KOPT-K1 (cell line): ENCODE results near the gene HTR2C.
"Not testable (repeated sequence)": the region's sequence is repeated elsewhere in the genome, so short reads cannot be mapped to it uniquely, and the experiment has no call there.

ENCODE experiments used
- H3K27ac ChIP-seq: fragments of 200-600 bp; sonication (generic); 2 replicates; pipeline ENCODE4 v1.5.1; 2016; ENCODE audit warnings: antibody characterized with exemption, mild to moderate bottlenecking, low read depth, low read length; ENCODE audit not compliant: poor library complexity, severe bottlenecking
- H3K36me3 ChIP-seq: fragments of 200-600 bp; sonication (generic); 2 replicates; pipeline ENCODE4 v1.5.1; 2017; ENCODE audit warnings: antibody characterized with exemption, mild to moderate bottlenecking, low read length, moderate library complexity; ENCODE audit not compliant: insufficient read depth
- H3K9me3 ChIP-seq: fragments of 200-600 bp; sonication (generic); 2 replicates; pipeline ENCODE4 v1.5.1; 2017; ENCODE audit warnings: antibody characterized with exemption, low read length, mild to moderate bottlenecking; ENCODE audit not compliant: insufficient read depth, poor library complexity, severe bottlenecking

HTR2C gene

GRCh38 chrX:114583646-114584374 is at the start of gene HTR2C:
Gene HTR2C (plus strand): TSS chrX:114584086. CDS start chrX:114726937, 142,851 bp downstream.
- no peaks in the 10 kb centered on the region for H3K9me3 ChIP-seq
- H3K36me3 ChIP-seq = no peaks in the 10 kb centered on the region
- H3K27ac ChIP-seq = no peak within 1 kb of the TSS

- H3K27ac ChIP-seq = no peak overlapping the region
- no peaks in the 10 kb centered on the region for H3K9me3 ChIP-seq
- no peaks in the 10 kb centered on the region for H3K36me3 ChIP-seq
Measured at GRCh38 chrX:114580336-114580735, 3.5 kb upstream of the HTR2C start.

- H3K9me3 ChIP-seq = no peaks in the 10 kb centered on the region
- H3K36me3 ChIP-seq = no peaks in the 10 kb centered on the region
- no peak overlapping the region for H3K27ac ChIP-seq
Measured at GRCh38 chrX:114581528-114582263, 2.2 kb upstream of the HTR2C start.

GRCh38 chrX:114582264-114582632 is 1.6 kb upstream of the HTR2C start:
- no peaks in the 10 kb centered on the region for H3K36me3 ChIP-seq
- H3K27ac ChIP-seq = no peak overlapping the region
- no peaks in the 10 kb centered on the region for H3K9me3 ChIP-seq

- no peak overlapping the region for H3K27ac ChIP-seq
- H3K9me3 ChIP-seq = no peaks in the 10 kb centered on the region
- no peaks in the 10 kb centered on the region for H3K36me3 ChIP-seq
Measured at GRCh38 chrX:114582698-114583395, 1.0 kb upstream of the HTR2C start.

- Histone ChIP-seq H3K9me3 (no peaks in the 10 kb centered on the region), H3K36me3 (no peaks in the 10 kb centered on the region), H3K27ac (no peak overlapping the region)
Measured at GRCh38 chrX:114584375-114584943, 573 bp downstream of the HTR2C start.

GRCh38 chrX:114584983-114585842 is 1.3 kb downstream of the HTR2C start:
- Histone ChIP-seq H3K27ac (no peak overlapping the region), H3K36me3 (no peaks in the 10 kb centered on the region), H3K9me3 (no peaks in the 10 kb centered on the region)

- H3K27ac ChIP-seq = no peak overlapping the region
Measured at GRCh38 chrX:114591121-114591520, 7.2 kb downstream of the HTR2C start.

GRCh38 chrX:114599305-114599704 is 15.4 kb downstream of the HTR2C start:
- Histone ChIP-seq H3K9me3 (no peaks in the 10 kb centered on the region), H3K27ac (no peak overlapping the region), H3K36me3 (no peaks in the 10 kb centered on the region)

More at GRCh38 chrX:114591121-114591520, 7.2 kb downstream of the HTR2C start:
- no peaks in the 10 kb centered on the region for H3K36me3 ChIP-seq
- H3K9me3 ChIP-seq = no peaks in the 10 kb centered on the region

- Histone ChIP-seq H3K9me3 (no peaks in the 10 kb centered on the region), H3K36me3 (no peaks in the 10 kb centered on the region), H3K27ac (no peak overlapping the region)
Measured at GRCh38 chrX:114599911-114600310, 16.0 kb downstream of the HTR2C start.

- H3K36me3 ChIP-seq, H3K9me3 ChIP-seq, H3K27ac ChIP-seq: not testable (repeated sequence)
Measured at GRCh38 chrX:114606619-114607018, 22.7 kb downstream of the HTR2C start.

- Histone ChIP-seq H3K36me3 (no peaks in the 10 kb centered on the region), H3K27ac (no peak overlapping the region), H3K9me3 (no peaks in the 10 kb centered on the region)
Measured at GRCh38 chrX:114611018-114611619, 27.2 kb downstream of the HTR2C start.

- no peak overlapping the region for H3K27ac ChIP-seq
- no peaks in the 10 kb centered on the region for H3K9me3 ChIP-seq
- no peaks in the 10 kb centered on the region for H3K36me3 ChIP-seq
Measured at GRCh38 chrX:114615765-114616164, 31.9 kb downstream of the HTR2C start.

GRCh38 chrX:114619874-114620273 is 36.0 kb downstream of the HTR2C start:
- Histone ChIP-seq H3K27ac (no peak overlapping the region), H3K9me3 (no peaks in the 10 kb centered on the region), H3K36me3 (no peaks in the 10 kb centered on the region)
